Esophagus (tissue), 2 donors: ENCODE measurements around the gene TSKU. TPM values are rescaled to one million over a fixed set of nuclear protein-coding genes. Genes with fewer than 3 reads are reported as not detected.
A peak's percentile ranks its signal among the peaks of the same experiment; 100 is the strongest.

ENCODE experiments used
- H3K27ac ChIP-seq, 2 donors: one replicate each; pipeline ENCODE4 v1.5.1; 2013; ENCODE audit warnings: low read depth in 2 of 2, mild to moderate bottlenecking in 2 of 2, inconsistent platforms in 1 of 2, low read length in 1 of 2, moderate library complexity in 1 of 2
- H3K27me3 ChIP-seq, 2 donors: one replicate each; pipeline ENCODE4 v1.6.1; 2013; ENCODE audit warnings: low read length in 2 of 2, control low read depth in 1 of 2, mild to moderate bottlenecking in 1 of 2; ENCODE audit not compliant: insufficient read depth in 2 of 2, control insufficient read depth in 1 of 2
- H3K36me3 ChIP-seq, 2 donors: one replicate each; pipeline ENCODE4 v1.6.1; 2013; ENCODE audit warnings: low read length in 1 of 2; ENCODE audit not compliant: control insufficient read depth in 2 of 2, insufficient read depth in 2 of 2
- H3K4me1 ChIP-seq, 2 donors: one replicate each; pipeline ENCODE4 v1.6.1; 2013; ENCODE audit warnings: low read length in 1 of 2; ENCODE audit not compliant: control insufficient read depth in 2 of 2, insufficient read depth in 2 of 2
- H3K4me3 ChIP-seq, 2 donors: one replicate each; pipeline ENCODE4 v1.5.1; 2013; ENCODE audit warnings: low read length in 2 of 2, mild to moderate bottlenecking in 2 of 2, low read depth in 1 of 2, moderate library complexity in 1 of 2
- H3K9me3 ChIP-seq, 2 donors: one replicate each; pipeline ENCODE4 v1.6.1; 2013; ENCODE audit warnings: mild to moderate bottlenecking in 2 of 2, low read depth in 1 of 2, low read length in 1 of 2, moderate library complexity in 1 of 2; ENCODE audit not compliant: control insufficient read depth in 2 of 2, insufficient read depth in 1 of 2
- WGBS, 2 donors: extraction: QIAGEN DNeasy Blood & Tissue Kit; methylation state at CpG; one replicate each; pipeline ENCODE4 v1.1.7; 2013; 5-methylcytosine and 5-hydroxymethylcytosine counted together
- polyA plus RNA-seq, 2 donors: library from polyadenylated mRNA; stranded (reverse); fragments of 200-250 nt; gene quantifications; one replicate each; pipeline ENCODE4 v1.2.3, GENCODE V29; 2013
- donor health status: healthy with polysubstance abuse.
- donor health status: Bipolar disorder and iron deficiency.

The TSKU gene
- polyA plus RNA-seq, 2 donors = 23.9 to 34.8 TPM

DNA sequence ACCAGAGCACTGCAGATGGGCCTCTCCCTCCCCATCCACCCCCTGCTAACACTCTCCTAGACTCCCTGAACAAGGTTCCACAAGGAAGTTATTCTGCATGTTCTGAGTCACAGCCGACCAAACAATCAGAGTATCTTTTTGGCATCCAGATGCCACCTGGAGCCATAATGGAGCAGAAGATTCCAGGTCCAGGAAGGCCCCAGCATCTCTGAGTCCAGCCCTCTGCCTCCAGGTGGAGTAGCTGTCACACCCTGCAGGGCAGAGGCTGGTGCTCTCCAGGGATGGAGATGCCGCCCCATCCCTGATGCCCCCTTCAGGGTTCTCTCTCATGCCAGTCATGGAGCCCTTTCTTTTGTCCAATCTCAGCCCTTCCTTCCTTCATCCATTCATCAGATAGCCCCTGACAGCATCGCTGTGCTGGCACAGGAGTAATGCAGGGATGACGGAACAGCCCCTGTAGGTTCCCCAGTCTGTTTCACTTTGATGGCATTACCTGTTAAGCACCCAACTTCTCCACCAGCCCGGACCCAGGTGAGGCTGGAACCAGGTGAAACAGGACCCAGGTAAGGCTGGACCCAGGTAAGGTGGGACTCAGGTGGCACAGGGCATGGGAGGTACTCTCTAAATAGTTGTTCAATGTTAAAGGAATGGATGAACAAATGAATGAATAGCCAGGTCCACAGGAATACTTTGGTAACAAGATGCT, 20.1 kb upstream of the TSKU start:
- H3K27ac ChIP-seq = peak overlapping the region; percentile 63 to 79
- no peak overlapping the region for H3K4me3 ChIP-seq
- no peaks in the 10 kb centered on the region for H3K36me3 ChIP-seq
- no peaks in the 10 kb centered on the region for H3K9me3 ChIP-seq
- peaks cover 9 to 38% of the 10 kb centered on the region in 2 donors for H3K4me1 ChIP-seq
- 60 to 66% methylated on average over 5 of the region's 5 CpGs for WGBS, 2 donors
- no peaks in the 10 kb centered on the region for H3K27me3 ChIP-seq

DNA sequence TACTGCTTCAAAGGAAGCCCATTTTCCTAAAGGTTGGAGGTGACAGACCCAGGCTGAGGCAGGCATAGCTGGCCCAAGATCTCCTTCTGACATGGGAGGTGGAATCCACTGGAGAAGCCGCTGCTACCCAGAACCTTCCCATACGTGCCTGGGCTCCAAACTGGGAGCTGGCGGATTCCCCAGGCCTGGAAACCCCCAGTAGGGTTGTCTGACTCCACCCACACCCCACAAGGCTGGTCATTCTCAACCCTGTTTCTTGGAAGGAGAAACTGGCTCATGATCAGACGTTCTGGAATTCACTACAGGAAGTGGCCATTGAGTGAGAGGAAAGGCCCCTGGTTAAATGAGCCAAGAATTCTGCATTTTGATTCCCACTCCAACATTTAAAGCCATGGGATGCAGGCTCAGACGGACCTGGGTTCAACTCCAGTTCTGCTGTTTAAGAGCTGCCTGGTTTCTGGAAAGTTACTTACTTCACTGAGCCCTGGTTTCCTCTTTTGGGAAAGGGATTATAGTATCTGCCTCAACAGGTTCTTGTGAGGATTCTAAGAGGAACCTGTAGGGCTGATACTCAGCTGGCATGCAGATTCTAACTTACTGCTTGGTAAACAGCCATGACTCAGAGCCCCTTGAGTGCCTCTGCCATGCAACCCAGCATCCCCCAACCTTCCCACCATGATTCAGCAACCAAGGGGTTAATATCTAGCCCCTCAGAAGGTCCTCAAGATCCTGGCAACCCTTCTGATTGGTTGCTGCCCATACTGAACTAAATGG, 19.4 kb upstream of the TSKU start:
- 12 to 32% methylated on average over 5 of the region's 5 CpGs for WGBS, 2 donors
- Histone ChIP-seq H3K4me1 (peaks cover 12 to 45% of the 10 kb centered on the region in 2 donors), H3K9me3 (no peaks in the 10 kb centered on the region), H3K4me3 (no peak overlapping the region), H3K27ac (peak overlapping the region; percentile 63 to 79), H3K27me3 (no peaks in the 10 kb centered on the region), H3K36me3 (no peaks in the 10 kb centered on the region)

DNA sequence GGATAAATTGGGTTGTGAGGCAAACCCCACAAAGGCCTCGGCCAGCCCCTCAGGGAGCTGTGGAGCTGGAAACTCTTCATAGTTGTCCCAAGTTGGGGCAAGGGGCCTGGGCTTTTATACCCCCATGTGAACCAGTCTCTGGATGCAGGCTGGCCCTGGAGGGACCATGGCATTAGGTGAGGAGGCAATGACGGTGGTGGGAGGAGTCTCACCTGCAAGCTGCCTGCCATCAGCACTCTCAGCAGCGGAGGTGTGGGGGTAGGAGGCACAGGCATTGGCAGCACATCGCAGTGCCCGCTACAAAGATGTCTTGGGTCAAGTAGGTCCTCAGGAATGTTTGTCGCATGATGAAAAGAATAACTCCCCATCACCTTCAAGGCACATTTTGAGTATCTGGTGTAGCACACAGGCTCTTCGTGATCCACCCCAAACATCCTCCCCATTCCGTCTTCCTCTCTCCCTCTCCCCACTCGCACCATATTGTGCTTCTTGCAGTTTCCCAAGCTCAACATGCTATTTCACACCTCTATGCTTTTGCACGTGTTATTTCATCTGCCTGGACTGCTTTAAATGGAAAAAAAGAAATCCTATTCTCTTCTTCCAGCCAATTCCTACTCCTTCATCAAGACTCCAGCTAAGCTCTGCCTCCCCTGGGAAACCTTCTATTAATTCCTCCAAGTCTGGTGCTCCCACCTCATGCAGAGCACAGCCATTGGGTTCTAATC, 18.1 kb upstream of the TSKU start:
- no peak overlapping the region for H3K4me3 ChIP-seq
- no peaks in the 10 kb centered on the region for H3K27me3 ChIP-seq
- H3K9me3 ChIP-seq = no peaks in the 10 kb centered on the region
- peaks cover 15 to 53% of the 10 kb centered on the region in 2 donors for H3K4me1 ChIP-seq
- WGBS, 2 donors = 87 to 88% methylated on average over 10 of the region's 10 CpGs
- no peaks in the 10 kb centered on the region for H3K36me3 ChIP-seq
- H3K27ac ChIP-seq = peak overlapping the region in 1 of 2 donors; percentile 79

DNA sequence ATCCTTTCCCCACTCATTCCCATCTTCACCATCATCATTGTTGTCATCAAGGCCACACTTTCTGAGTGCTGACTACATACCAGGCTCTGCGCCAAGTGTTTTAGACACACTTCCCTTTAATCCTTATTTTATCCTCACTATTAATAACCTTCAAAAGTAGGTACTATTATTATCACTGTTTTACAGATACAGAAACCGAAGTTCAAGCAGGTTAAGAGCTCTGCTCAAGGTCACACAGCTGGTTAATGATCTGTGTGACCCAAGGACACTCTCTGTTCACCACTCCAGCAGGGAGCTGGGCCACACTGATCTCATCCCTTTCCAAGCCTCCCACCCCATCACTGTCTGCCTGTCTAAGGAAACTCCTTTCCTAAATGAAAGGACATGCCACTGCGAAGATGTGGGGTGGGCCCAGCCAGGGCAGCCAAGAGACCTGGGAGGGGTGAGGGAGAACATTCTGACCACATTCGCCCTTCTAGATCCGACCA, 17.2 kb upstream of the TSKU start:
- no peaks in the 10 kb centered on the region for H3K9me3 ChIP-seq
- H3K4me1 ChIP-seq = peaks cover 14 to 52% of the 10 kb centered on the region in 2 donors
- H3K27me3 ChIP-seq = no peaks in the 10 kb centered on the region
- 47 to 54% methylated on average over 5 of the region's 5 CpGs for WGBS, 2 donors
- H3K27ac ChIP-seq = peak overlapping the region in 1 of 2 donors; percentile 33
- no peak overlapping the region for H3K4me3 ChIP-seq
- no peaks in the 10 kb centered on the region for H3K36me3 ChIP-seq

- Histone ChIP-seq H3K9me3 (no peaks in the 10 kb centered on the region), H3K4me3 (no peak overlapping the region), H3K36me3 (no peaks in the 10 kb centered on the region), H3K4me1 (peaks cover 13 to 57% of the 10 kb centered on the region in 2 donors), H3K27ac (peak overlapping the region; percentile 3 to 33), H3K27me3 (no peaks in the 10 kb centered on the region)
- 88 to 91% methylated on average over 6 of the region's 6 CpGs for WGBS, 2 donors
Observed at GRCh38 chr11:76766521-76766920, 16.6 kb upstream of the TSKU start.

GRCh38 chr11:76767659-76768058, 15.5 kb upstream of the TSKU start:
- Histone ChIP-seq H3K9me3 (no peaks in the 10 kb centered on the region), H3K4me1 (peaks cover 13 to 59% of the 10 kb centered on the region in 2 donors), H3K27ac (peak overlapping the region; percentile 79 to 82), H3K27me3 (no peaks in the 10 kb centered on the region), H3K36me3 (no peaks in the 10 kb centered on the region), H3K4me3 (no peak overlapping the region)
- 38 to 39% methylated on average over 5 of the region's 5 CpGs for WGBS, 2 donors

DNA sequence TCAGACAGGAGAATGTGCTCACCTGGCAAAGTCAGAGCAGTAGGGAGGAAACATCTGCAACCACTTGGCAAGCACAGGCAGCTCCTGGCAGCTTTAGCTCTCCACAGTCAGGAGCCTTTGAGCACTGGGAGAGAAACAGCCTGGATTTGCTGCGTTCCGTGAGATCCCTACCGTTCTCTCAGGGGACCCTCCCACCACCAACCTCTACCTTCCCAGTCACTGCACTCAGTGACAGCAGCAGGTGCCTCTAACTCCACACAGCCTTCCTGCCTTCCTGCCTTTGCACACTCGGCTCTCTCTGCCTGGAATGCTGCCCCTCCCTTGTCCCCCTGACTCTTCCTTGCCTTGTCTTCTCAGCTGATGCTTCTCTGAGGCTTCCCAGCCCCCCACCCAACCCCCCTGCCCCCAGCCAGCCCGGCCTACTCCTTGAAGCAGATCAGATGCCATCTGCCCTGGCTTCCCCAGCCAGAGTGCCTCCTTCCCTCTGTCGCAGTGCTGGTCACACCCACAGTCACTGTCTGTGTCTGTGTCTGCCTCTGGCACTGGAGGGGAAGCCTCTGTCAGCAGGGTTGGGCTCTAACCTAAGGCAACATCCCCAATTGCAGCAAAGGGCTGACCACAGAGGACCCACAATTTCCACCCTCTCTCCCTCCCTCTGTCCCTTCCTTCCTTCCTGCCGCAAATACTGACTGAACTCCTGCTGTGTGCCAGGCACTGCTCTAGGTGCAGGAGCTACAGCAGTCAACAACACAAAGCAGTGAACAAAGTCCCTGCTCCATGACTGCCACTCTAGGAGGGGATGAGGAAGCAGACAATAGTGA, 14.9 kb upstream of the TSKU start:
- Histone ChIP-seq H3K27me3 (no peaks in the 10 kb centered on the region), H3K4me1 (peaks cover 9 to 56% of the 10 kb centered on the region in 2 donors), H3K9me3 (no peaks in the 10 kb centered on the region), H3K4me3 (no peak overlapping the region), H3K36me3 (no peaks in the 10 kb centered on the region), H3K27ac (peak overlapping the region; percentile 79 to 82)
- WGBS, 2 donors = 16 to 19% methylated on average over 7 of the region's 7 CpGs

DNA sequence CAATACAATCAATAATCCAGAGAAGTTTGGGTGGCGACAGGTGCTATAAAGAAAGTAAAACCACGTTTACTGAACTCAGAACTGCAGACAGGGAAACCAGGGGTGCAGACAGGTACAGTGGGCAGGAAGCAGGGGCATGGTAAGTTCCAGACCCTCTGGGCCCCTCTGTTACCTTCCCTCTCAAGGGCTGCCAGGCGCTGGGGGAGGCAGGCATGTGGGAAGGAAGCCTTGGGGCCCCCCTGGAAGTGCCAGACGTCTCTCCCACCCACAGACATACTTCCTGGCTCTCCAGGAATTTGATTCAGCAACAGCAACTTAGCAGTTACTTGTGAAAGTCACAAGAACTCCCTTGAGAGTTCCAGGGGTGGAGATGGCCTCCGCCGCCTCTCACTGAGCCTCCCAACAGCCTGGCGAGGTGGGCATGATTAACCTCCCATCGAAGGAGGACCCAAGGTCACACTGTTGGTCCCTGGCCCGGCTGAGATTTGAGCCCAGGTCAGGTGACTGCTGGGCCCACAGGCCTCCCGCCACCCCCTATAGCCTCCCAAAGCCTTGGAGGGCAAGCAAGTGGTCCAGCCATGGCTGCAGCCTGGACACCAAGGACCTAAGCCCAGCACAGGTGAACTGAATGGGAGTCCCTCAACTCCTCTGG, 14.1 kb upstream of the TSKU start:
- no peaks in the 10 kb centered on the region for H3K9me3 ChIP-seq
- no peaks in the 10 kb centered on the region for H3K36me3 ChIP-seq
- H3K4me1 ChIP-seq = peaks cover 6 to 58% of the 10 kb centered on the region in 2 donors
- H3K4me3 ChIP-seq = no peak overlapping the region
- no peaks in the 10 kb centered on the region for H3K27me3 ChIP-seq
- peak overlapping the region; percentile 64 to 82 for H3K27ac ChIP-seq
- WGBS, 2 donors = 53 to 63% methylated on average over 10 of the region's 10 CpGs
